RWPE2 (cell line): Measurements from ENCODE around the gene IL17C.

ENCODE experiments used
- ATAC-seq: fragments of 200-7000 bp; cut with Tn5 transposase; 3 replicates; pipeline ENCODE4 v1.9.1; 2021; ENCODE audit warnings: low read depth
- DNase-seq: peaks from one replicate; pipeline ENCODE4 v3.0.0-alpha.2; 2020; ENCODE audit warnings: low spot score
- H3K27ac ChIP-seq: fragments of 450-650 bp; 2 replicates; pipeline ENCODE4 v1.5.1; 2017; ENCODE audit warnings: mild to moderate bottlenecking; ENCODE audit not compliant: poor library complexity, severe bottlenecking
- H3K27me3 ChIP-seq: fragments of 250-450 bp; sonication (Bioruptor Pico); 2 replicates; pipeline ENCODE4 v1.5.1; 2021; ENCODE audit warnings: mild to moderate bottlenecking, moderate library complexity; ENCODE audit not compliant: insufficient read depth, poor library complexity, severe bottlenecking
- H3K36me3 ChIP-seq: fragments of 250-450 bp; sonication (Bioruptor Pico); 2 replicates; pipeline ENCODE4 v1.5.1; 2020; ENCODE audit warnings: low read depth, mild to moderate bottlenecking, moderate library complexity
- H3K4me1 ChIP-seq: fragments of 250-450 bp; sonication (Bioruptor Pico); 2 replicates; pipeline ENCODE4 v1.5.1; 2021; ENCODE audit warnings: mild to moderate bottlenecking, moderate library complexity; ENCODE audit not compliant: insufficient read depth, poor library complexity, severe bottlenecking
- H3K4me3 ChIP-seq: fragments of 250-450 bp; sonication (Bioruptor Pico); 2 replicates; pipeline ENCODE4 v1.5.1; 2021; ENCODE audit warnings: mild to moderate bottlenecking, moderate library complexity; ENCODE audit not compliant: severe bottlenecking
- H3K9me3 ChIP-seq: fragments of 250-450 bp; sonication (Bioruptor Pico); 2 replicates; pipeline ENCODE4 v1.5.1; 2021; ENCODE audit warnings: mild to moderate bottlenecking, moderate library complexity; ENCODE audit not compliant: severe bottlenecking
- TF ChIP-seq, protein P1 (sequence below): fragments of 450-650 bp; IDR thresholded peaks from one replicate; pipeline ENCODE4 v1.5.1; 2017; ENCODE audit warnings: mild to moderate bottlenecking, moderate library complexity; ENCODE audit not compliant: poor library complexity, severe bottlenecking

IL17C gene

DNA sequence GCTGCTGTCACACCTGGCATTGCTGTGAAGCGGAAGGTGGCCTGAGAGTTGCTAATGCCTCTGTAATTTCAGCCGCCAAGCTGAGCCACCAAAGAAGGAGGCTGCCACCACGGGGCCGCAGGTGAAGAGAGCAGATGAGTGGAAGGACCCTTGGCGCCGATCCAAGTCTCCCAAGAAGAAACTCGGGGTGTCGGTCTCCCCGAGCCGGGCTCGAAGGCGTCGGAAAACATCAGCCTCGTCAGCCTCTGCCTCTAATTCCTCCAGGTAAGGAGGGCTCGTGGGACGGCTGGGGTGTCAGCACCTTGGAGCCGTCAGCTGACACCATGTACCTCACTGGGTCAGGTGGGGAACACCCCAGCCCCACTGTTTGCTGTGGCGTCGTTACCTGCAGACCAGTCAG is 16.2 kb upstream of the IL17C start:
- H3K9me3 ChIP-seq, result no peaks in the 10 kb centered on the region
- ATAC-seq (no peak), DNase-seq (no peak)
- H3K4me1 ChIP-seq, result no peaks in the 10 kb centered on the region
- H3K36me3 ChIP-seq, result peaks cover 68% of the 10 kb centered on the region
- TF ChIP-seq, protein P1, sequence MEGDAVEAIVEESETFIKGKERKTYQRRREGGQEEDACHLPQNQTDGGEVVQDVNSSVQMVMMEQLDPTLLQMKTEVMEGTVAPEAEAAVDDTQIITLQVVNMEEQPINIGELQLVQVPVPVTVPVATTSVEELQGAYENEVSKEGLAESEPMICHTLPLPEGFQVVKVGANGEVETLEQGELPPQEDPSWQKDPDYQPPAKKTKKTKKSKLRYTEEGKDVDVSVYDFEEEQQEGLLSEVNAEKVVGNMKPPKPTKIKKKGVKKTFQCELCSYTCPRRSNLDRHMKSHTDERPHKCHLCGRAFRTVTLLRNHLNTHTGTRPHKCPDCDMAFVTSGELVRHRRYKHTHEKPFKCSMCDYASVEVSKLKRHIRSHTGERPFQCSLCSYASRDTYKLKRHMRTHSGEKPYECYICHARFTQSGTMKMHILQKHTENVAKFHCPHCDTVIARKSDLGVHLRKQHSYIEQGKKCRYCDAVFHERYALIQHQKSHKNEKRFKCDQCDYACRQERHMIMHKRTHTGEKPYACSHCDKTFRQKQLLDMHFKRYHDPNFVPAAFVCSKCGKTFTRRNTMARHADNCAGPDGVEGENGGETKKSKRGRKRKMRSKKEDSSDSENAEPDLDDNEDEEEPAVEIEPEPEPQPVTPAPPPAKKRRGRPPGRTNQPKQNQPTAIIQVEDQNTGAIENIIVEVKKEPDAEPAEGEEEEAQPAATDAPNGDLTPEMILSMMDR, result no peak
- no peak overlapping the region for H3K4me3 ChIP-seq
- H3K27me3 ChIP-seq, result no peaks in the 10 kb centered on the region
- no peak overlapping the region for H3K27ac ChIP-seq

- Histone ChIP-seq H3K36me3 (peaks cover 69% of the 10 kb centered on the region), H3K4me1 (no peaks in the 10 kb centered on the region), H3K4me3 (no peak overlapping the region), H3K9me3 (no peaks in the 10 kb centered on the region), H3K27ac (no peak overlapping the region), H3K27me3 (no peaks in the 10 kb centered on the region)
- ATAC-seq (no peak), DNase-seq (no peak)
- TF ChIP-seq, protein P1, result no peak
Observed at GRCh38 chr16:88622866-88623265, 15.5 kb upstream of the IL17C start.

GRCh38 chr16:88623858-88624257 is 14.5 kb upstream of the IL17C start:
- no peak for DNase-seq
- TF ChIP-seq, protein P1, result no peak
- Histone ChIP-seq H3K4me3 (no peak overlapping the region), H3K36me3 (peaks cover 79% of the 10 kb centered on the region), H3K27me3 (no peaks in the 10 kb centered on the region), H3K27ac (no peak overlapping the region), H3K4me1 (no peaks in the 10 kb centered on the region), H3K9me3 (no peaks in the 10 kb centered on the region)
- ATAC-seq, result no peak

DNA sequence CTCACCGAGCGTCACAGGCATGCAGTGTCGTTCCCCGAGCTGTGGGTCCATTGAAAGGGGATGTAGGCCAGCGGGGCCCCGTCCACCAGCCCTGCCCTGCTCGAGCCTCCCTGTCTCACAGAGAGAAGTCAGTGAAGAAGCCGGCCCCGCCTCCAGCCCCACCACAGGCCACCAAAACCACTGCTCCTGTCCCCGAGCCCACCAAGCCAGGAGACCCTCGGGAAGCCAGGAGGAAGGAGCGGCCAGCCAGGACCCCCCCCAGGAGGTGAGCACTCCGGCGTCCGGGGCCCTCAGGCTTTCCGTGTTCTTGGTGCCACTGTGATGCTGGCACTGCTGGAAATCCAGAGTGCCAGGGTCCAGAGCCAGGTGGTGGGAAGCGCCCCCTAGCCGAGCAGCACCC is 13.9 kb upstream of the IL17C start:
- TF ChIP-seq, protein P1, result no peak

GRCh38 chr16:88624977-88625576 is 13.3 kb upstream of the IL17C start:
- no peak overlapping the region for H3K27ac ChIP-seq
- H3K36me3 ChIP-seq, result peaks cover 88% of the 10 kb centered on the region
- DNase-seq (no peak), ATAC-seq (no peak)
- no peaks in the 10 kb centered on the region for H3K4me1 ChIP-seq
- H3K27me3 ChIP-seq, result no peaks in the 10 kb centered on the region
- H3K9me3 ChIP-seq, result no peaks in the 10 kb centered on the region
- TF ChIP-seq, protein P1, result no peak
- H3K4me3 ChIP-seq, result no peak overlapping the region

More for the DNA sequence above, 13.9 kb upstream of the IL17C start:
- H3K9me3 ChIP-seq, result no peaks in the 10 kb centered on the region
- peaks cover 82% of the 10 kb centered on the region for H3K36me3 ChIP-seq
- ATAC-seq (no peak), DNase-seq (no peak)
- no peak overlapping the region for H3K27ac ChIP-seq
- no peaks in the 10 kb centered on the region for H3K4me1 ChIP-seq
- no peaks in the 10 kb centered on the region for H3K27me3 ChIP-seq
- H3K4me3 ChIP-seq, result no peak overlapping the region
